ENCODE results near the gene RAB29. TPM values are rescaled to one million over a fixed set of nuclear protein-coding genes. Genes with fewer than 3 reads are reported as not detected.
A peak's percentile ranks its signal among the peaks of the same experiment; 100 is the strongest.
"Not testable (repeated sequence)": the region's sequence is repeated elsewhere in the genome, so short reads cannot be mapped to it uniquely, and the experiment has no call there.

The RAB29 gene, protein sequence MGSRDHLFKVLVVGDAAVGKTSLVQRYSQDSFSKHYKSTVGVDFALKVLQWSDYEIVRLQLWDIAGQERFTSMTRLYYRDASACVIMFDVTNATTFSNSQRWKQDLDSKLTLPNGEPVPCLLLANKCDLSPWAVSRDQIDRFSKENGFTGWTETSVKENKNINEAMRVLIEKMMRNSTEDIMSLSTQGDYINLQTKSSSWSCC
- 3.3 and 7.2 TPM in 2 replicates for total RNA-seq
- 6.5 and 15.2 TPM in 2 replicates for polyA plus RNA-seq

DNA sequence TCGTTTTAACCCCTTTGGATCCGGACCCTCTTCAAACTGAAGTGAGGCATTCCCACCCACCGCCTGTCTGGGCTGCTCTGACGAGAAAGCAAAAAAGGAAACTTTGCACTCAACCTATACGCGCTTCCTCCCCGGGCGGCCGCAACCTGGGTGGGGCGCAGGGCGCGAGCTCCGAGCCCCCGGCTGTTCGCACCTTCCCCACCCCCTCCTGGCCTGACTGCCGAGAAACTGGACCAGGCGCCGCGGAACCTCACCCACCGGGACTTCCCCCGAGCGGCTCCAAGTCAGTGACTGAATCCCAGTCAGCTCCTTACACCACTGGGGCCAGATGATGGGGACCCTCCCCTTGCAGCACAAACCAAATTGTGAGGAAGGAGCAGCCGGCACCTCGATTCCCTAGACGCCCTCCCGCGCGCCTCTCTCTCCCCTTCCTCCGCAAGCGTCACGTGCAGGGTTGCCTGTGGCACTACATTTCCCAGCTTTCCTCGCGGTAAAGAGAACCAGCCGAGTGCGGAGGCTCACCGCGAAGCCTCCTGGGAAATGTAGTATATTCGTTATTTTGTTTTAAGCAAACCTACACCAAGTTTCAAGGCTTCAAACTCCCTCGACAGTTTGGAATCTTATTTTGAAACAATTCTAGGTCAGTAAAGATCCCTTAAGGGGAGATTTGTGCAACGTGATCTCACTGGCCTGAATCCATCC, at the start of gene RAB29:
Gene RAB29 (minus strand): TSS at position 468 of the 702 bp plus-strand sequence. CDS start 526 bp downstream, outside the sequence.
- no peaks in the 10 kb centered on the region for H3K4me1 ChIP-seq (ENCODE audit: low read depth)
- TF ChIP-seq CTCF (IDR thresholded peaks at IDR 0.05; ENCODE audit: low read depth, low read length) = no peak
- peaks cover 31% of the 10 kb centered on the region for H3K27me3 ChIP-seq
- no peak within 1 kb of the TSS for H3K27ac ChIP-seq
- DNase-seq (ENCODE audit: low read depth in 1 of 2, low spot score in 1 of 2) = peak; percentile 85 to 90
- peak within 1 kb of the TSS; percentile 63 for H3K4me3 ChIP-seq
- no peaks in the 10 kb centered on the region for H3K36me3 ChIP-seq
- no peaks in the 10 kb centered on the region for H3K9me3 ChIP-seq (ENCODE audit: low read depth)

DNA sequence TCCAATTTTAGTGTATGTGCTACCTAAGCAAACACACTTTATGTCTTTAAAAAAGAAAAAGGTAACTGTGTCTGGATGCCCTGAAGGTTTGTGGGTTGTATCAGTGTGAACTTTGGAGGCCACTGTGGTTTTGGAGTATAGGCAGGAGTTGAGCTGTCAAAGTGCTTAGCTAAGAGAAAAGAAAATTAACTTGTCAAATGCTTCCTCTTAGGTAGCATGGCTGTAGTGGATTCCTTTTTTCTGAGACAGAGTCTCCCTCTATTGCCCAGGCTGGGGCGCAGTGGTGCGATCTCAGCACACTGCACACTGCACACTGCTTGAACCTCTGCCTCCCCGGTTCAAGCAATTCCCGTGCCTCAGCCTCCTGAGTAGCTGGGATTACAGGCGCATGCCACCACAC, 48.9 kb upstream of the RAB29 start:
- no peak overlapping the region for H3K27ac ChIP-seq
- H3K4me3 ChIP-seq = no peak overlapping the region
- H3K36me3 ChIP-seq = no peaks in the 10 kb centered on the region
- no peak for DNase-seq (ENCODE audit: low read depth in 1 of 2, low spot score in 1 of 2)
- H3K4me1 ChIP-seq (ENCODE audit: low read depth) = peaks cover 17% of the 10 kb centered on the region
- no peaks in the 10 kb centered on the region for H3K27me3 ChIP-seq
- TF ChIP-seq CTCF (IDR thresholded peaks at IDR 0.05; ENCODE audit: low read depth, low read length) = no peak
- H3K9me3 ChIP-seq (ENCODE audit: low read depth) = no peaks in the 10 kb centered on the region

DNA sequence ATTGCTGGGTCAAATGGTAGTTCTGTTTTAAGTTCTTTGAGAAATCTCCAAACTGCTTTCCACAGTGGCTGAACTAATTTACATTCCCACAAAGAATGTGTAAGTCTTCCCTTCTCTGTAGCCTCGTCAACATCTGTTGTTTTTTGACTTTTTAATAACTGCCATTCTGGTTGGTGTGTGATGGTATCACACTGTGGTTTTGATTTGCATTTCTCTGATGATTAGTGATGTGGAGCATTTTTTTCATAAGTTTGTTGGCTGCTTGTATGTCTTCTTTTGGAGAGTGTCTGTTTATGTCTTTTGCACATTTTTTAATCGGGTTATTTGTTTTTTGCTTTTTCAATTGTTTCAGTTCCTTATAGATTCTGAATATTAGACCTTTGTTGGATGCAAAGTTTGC, 48.0 kb upstream of the RAB29 start:
- H3K4me3 ChIP-seq; H3K36me3 ChIP-seq; H3K27ac ChIP-seq; H3K9me3 ChIP-seq (ENCODE audit: low read depth); DNase-seq (ENCODE audit: low read depth in 1 of 2, low spot score in 1 of 2); H3K27me3 ChIP-seq: not testable (repeated sequence)
- peaks cover 17% of the 10 kb centered on the region for H3K4me1 ChIP-seq (ENCODE audit: low read depth)

- Histone ChIP-seq H3K36me3 (no peaks in the 10 kb centered on the region), H3K4me3 (no peak overlapping the region), H3K4me1 (ENCODE audit: low read depth) (peaks cover 15% of the 10 kb centered on the region), H3K27ac (no peak overlapping the region), H3K9me3 (ENCODE audit: low read depth) (no peaks in the 10 kb centered on the region), H3K27me3 (no peaks in the 10 kb centered on the region)
- no peak for TF ChIP-seq CTCF (IDR thresholded peaks at IDR 0.05; ENCODE audit: low read depth, low read length)
- DNase-seq (ENCODE audit: low read depth in 1 of 2, low spot score in 1 of 2) = no peak
These were observed 47.1 kb upstream of the RAB29 start for GRCh38 chr1:205822397-205822796.

GRCh38 chr1:205817988-205818387, 42.7 kb upstream of the RAB29 start:
- Histone ChIP-seq H3K27ac (peak overlapping the region; percentile 1), H3K36me3 (no peaks in the 10 kb centered on the region), H3K9me3 (ENCODE audit: low read depth) (no peaks in the 10 kb centered on the region), H3K4me3 (no peak overlapping the region), H3K27me3 (no peaks in the 10 kb centered on the region), H3K4me1 (ENCODE audit: low read depth) (peaks cover 3% of the 10 kb centered on the region)
- no peak for TF ChIP-seq CTCF (IDR thresholded peaks at IDR 0.05; ENCODE audit: low read depth, low read length)
- no peak for DNase-seq (ENCODE audit: low read depth in 1 of 2, low spot score in 1 of 2)

DNA sequence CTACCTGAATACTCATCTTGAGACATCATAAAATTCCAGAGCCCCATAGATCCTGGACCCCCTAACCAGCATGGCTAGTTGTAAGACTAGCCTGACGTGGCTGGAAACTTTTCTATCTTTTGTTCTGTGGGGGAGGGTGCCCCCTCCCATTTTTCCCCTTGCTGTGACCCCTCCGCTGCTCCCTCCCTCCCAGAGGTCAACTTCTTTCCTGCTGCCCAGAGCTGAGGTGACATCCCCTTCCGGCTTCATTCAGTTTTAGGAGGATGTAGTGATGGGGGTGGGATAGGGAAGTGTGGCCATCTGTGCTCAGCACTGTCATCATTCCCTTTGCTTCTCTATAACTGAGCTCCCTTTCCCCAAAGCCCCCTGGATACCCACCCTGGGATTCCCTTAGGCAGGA, 42.1 kb upstream of the RAB29 start:
- Histone ChIP-seq H3K27ac (peak overlapping the region; percentile 1), H3K27me3 (no peaks in the 10 kb centered on the region), H3K9me3 (ENCODE audit: low read depth) (no peaks in the 10 kb centered on the region), H3K4me3 (no peak overlapping the region), H3K4me1 (ENCODE audit: low read depth) (peaks cover 3% of the 10 kb centered on the region), H3K36me3 (no peaks in the 10 kb centered on the region)
- no peak for DNase-seq (ENCODE audit: low read depth in 1 of 2, low spot score in 1 of 2)
- TF ChIP-seq CTCF (IDR thresholded peaks at IDR 0.05; ENCODE audit: low read depth, low read length) = no peak
